OCI-LY3 (cell line): ENCODE measurements around the gene OR6V1.

Experiments used
- H2AFZ ChIP-seq: fragments of 200-600, 300-600 bp; shearing (Covaris generic); 2 replicates; pipeline ENCODE4 v1.6.0; 2014; ENCODE audit warnings: antibody characterized with exemption, low read depth, low read length
- H3K27ac ChIP-seq: fragments of 200-600, 300-600 bp; sonication (generic); 2 replicates; pipeline ENCODE4 v1.5.1; 2014; ENCODE audit warnings: mild to moderate bottlenecking, low read length, moderate library complexity, mixed read lengths
- H3K27me3 ChIP-seq: fragments of 200-600, 300-600 bp; sonication (generic); 2 replicates; pipeline ENCODE4 v1.6.1; 2014; ENCODE audit warnings: low read depth, low read length, mixed read lengths
- H3K36me3 ChIP-seq: fragments of 200-600, 300-600 bp; sonication (generic); replicated peaks from 2 replicates; pipeline ENCODE3; 2014; ENCODE audit warnings: low read depth, low read length, mixed read lengths
- H3K4me1 ChIP-seq: fragments of 300-600, 200-600 bp; sonication (generic); 2 replicates; pipeline ENCODE4 v1.6.1; 2014; ENCODE audit warnings: low read length, mixed read lengths
- H3K4me2 ChIP-seq: fragments of 200-600, 300-600 bp; sonication (generic); 2 replicates; pipeline ENCODE4 v1.6.1; 2014; ENCODE audit warnings: low read length, mixed read lengths
- H3K4me3 ChIP-seq: fragments of 300-600, 200-600 bp; sonication (generic); 2 replicates; pipeline ENCODE4 v1.5.1; 2014; ENCODE audit warnings: antibody characterized with exemption, mild to moderate bottlenecking, low read length, moderate library complexity
- H3K79me2 ChIP-seq: fragments of 300-600, 200-600 bp; shearing (Covaris generic); 2 replicates; pipeline ENCODE4 v1.6.1; 2014; ENCODE audit warnings: mild to moderate bottlenecking, low read length, mixed read lengths
- H3K9ac ChIP-seq: fragments of 300-600, 200-600 bp; shearing (Covaris generic); 2 replicates; pipeline ENCODE4 v1.6.0; 2014; ENCODE audit warnings: mild to moderate bottlenecking, low read length, moderate library complexity
- H3K9me3 ChIP-seq: fragments of 200-600, 300-600 bp; shearing (Covaris generic); 2 replicates; pipeline ENCODE4 v1.6.1; 2014; ENCODE audit warnings: low read length, mixed read lengths; ENCODE audit not compliant: insufficient read depth
- H4K20me1 ChIP-seq: fragments of 200-600, 300-600 bp; sonication (generic); 2 replicates; pipeline ENCODE4 v1.6.1; 2016; ENCODE audit warnings: low read length, mixed read lengths; ENCODE audit not compliant: insufficient read depth
- EZH2phosphoT487 ChIP-seq: fragments of 200-600 bp; shearing (Covaris generic); IDR thresholded peaks from 2 replicates; pipeline ENCODE4 v1.6.1; 2018; ENCODE audit warnings: antibody characterized with exemption, mixed run types, low read depth
- TF ChIP-seq, protein P1 (sequence below): fragments of 200-600, 300-600 bp; sonication (generic); IDR thresholded peaks from 2 replicates; pipeline ENCODE4 v1.5.1; 2014; ENCODE audit warnings: antibody characterized with exemption, low read length, low read depth

The OR6V1 gene

DNA sequence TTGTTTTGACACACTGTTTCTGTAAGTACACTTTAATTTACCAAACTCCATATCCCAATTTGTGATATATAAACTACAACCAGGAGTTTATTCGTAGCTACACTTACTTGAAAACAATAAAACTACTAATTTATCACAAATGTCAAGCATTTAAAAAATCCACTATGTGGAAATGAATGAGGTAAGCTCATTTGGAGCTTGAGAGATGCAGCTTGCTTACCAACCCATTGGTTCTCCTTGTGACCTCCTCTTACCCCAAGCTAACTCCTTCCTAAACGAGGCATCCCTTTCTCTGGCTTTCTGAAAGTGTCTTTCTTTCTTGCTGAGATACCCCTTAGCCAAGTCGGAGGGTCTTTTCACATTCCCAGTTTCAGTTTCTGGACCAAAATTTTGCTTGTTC is 2.5 kb downstream of the OR6V1 start:
- Histone ChIP-seq H3K9ac (no peak overlapping the region), H3K4me1 (peaks cover under 1% of the 10 kb centered on the region; the same call in 1 of the 2 replicates), H3K9me3 (no peaks in the 10 kb centered on the region), H3K27ac (no peak overlapping the region), H2AFZ (no peak overlapping the region), H3K36me3 (no peaks in the 10 kb centered on the region), H3K27me3 (peaks cover 6% of the 10 kb centered on the region; the same call in 1 of the 2 replicates), H3K4me3 (no peak overlapping the region), H4K20me1 (no peaks in the 10 kb centered on the region), H3K79me2 (no peaks in the 10 kb centered on the region), H3K4me2 (no peak overlapping the region)
- TF ChIP-seq, protein P1, sequence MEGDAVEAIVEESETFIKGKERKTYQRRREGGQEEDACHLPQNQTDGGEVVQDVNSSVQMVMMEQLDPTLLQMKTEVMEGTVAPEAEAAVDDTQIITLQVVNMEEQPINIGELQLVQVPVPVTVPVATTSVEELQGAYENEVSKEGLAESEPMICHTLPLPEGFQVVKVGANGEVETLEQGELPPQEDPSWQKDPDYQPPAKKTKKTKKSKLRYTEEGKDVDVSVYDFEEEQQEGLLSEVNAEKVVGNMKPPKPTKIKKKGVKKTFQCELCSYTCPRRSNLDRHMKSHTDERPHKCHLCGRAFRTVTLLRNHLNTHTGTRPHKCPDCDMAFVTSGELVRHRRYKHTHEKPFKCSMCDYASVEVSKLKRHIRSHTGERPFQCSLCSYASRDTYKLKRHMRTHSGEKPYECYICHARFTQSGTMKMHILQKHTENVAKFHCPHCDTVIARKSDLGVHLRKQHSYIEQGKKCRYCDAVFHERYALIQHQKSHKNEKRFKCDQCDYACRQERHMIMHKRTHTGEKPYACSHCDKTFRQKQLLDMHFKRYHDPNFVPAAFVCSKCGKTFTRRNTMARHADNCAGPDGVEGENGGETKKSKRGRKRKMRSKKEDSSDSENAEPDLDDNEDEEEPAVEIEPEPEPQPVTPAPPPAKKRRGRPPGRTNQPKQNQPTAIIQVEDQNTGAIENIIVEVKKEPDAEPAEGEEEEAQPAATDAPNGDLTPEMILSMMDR = no peak
- no peak for TF ChIP-seq EZH2phosphoT487

DNA sequence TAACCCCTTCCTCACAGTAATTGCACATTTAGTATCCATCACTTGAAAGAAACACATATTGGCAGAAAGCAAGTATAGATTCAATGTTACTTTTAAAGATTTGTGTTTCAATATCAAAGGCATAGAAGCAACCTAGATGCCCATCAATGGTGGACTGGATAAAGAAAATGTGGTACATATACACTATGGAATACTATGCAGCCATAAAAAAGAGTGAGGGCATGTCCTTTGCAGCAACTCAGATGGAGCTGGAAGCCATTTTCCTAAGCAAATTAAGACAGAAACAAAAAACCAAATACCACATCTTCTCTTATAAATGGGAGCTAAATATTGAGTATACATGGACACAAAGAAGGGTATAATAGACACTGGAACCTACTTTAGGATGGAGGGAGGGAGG is 3.6 kb downstream of the OR6V1 start:
- Histone ChIP-seq H3K27me3 (peaks cover 6% of the 10 kb centered on the region; the same call in 1 of the 2 replicates), H3K27ac (no peak overlapping the region), H3K36me3 (no peaks in the 10 kb centered on the region), H3K4me2 (no peak overlapping the region), H4K20me1 (no peaks in the 10 kb centered on the region), H3K4me1 (no peaks in the 10 kb centered on the region), H3K4me3 (no peak overlapping the region), H3K79me2 (no peaks in the 10 kb centered on the region), H2AFZ (no peak overlapping the region), H3K9me3 (no peaks in the 10 kb centered on the region), H3K9ac (no peak overlapping the region)
- TF ChIP-seq EZH2phosphoT487 = no peak
- TF ChIP-seq, protein P1 = no peak

DNA sequence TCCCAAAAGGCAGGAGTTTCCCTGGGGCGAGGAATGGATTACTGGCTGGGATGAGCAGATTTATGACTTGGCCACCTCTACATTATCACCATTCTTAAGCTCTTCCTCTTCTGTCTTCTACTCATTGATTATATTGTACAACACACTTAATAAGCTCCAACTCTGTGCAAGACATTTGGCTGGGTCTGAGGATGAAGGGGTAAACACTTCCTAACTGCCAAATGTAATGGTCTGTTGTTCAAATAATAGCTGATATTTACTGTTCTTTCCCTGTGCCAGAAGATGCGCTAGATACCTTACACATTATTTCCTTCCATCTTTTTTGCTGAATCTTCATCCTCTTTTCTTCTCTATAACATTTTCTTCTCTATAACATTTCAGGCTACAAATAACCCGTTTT is 11.6 kb downstream of the OR6V1 start:
- no peak for TF ChIP-seq EZH2phosphoT487
- TF ChIP-seq, protein P1 = no peak
- no peaks in the 10 kb centered on the region for H3K36me3 ChIP-seq
- H3K4me2 ChIP-seq = no peak overlapping the region
- no peaks in the 10 kb centered on the region for H4K20me1 ChIP-seq
- H3K4me1 ChIP-seq = no peaks in the 10 kb centered on the region
- H3K27ac ChIP-seq = no peak overlapping the region
- H3K9ac ChIP-seq = no peak overlapping the region
- H2AFZ ChIP-seq = no peak overlapping the region
- H3K4me3 ChIP-seq = no peak overlapping the region
- no peaks in the 10 kb centered on the region for H3K9me3 ChIP-seq
- H3K27me3 ChIP-seq = no peaks in the 10 kb centered on the region
- H3K79me2 ChIP-seq = no peaks in the 10 kb centered on the region

- H3K27me3 ChIP-seq = 0 out of 2 replicates have a peak, but pooled peaks cover 4% of the 10 kb centered on the region
- H3K4me3 ChIP-seq = no peak overlapping the region
These were observed 16.3 kb downstream of the OR6V1 start for GRCh38 chr7:143068446-143068845.

More at GRCh38 chr7:143068446-143068845, 16.3 kb downstream of the OR6V1 start:
- Histone ChIP-seq H3K4me1 (no peaks in the 10 kb centered on the region), H3K9me3 (no peaks in the 10 kb centered on the region), H3K4me2 (no peak overlapping the region), H4K20me1 (no peaks in the 10 kb centered on the region), H3K79me2 (no peaks in the 10 kb centered on the region), H3K27ac (no peak overlapping the region), H3K9ac (no peak overlapping the region), H2AFZ (no peak overlapping the region), H3K36me3 (no peaks in the 10 kb centered on the region)
- TF ChIP-seq EZH2phosphoT487 = no peak
- TF ChIP-seq, protein P1 = no peak
